Endodermal cell (in vitro differentiated cells): Measurements from ENCODE around the gene ZNF469. TPM values are rescaled to one million over a fixed set of nuclear protein-coding genes. Genes with fewer than 3 reads are reported as not detected.

Experiments
- DNase-seq: peaks from one replicate; pipeline ENCODE4 v3.0.0-alpha.2; 2017
- H3K27ac ChIP-seq: 2 replicates; pipeline ENCODE4 v1.5.1; 2013; ENCODE audit warnings: mild to moderate bottlenecking, low read depth, low read length, moderate library complexity
- H3K27me3 ChIP-seq: 2 replicates; pipeline ENCODE4 v1.6.1; 2013; ENCODE audit warnings: mild to moderate bottlenecking, low read length, moderate library complexity; ENCODE audit not compliant: insufficient read depth, control insufficient read depth, poor library complexity, severe bottlenecking
- H3K36me3 ChIP-seq: 2 replicates; pipeline ENCODE4 v1.7.0; 2013; ENCODE audit warnings: mild to moderate bottlenecking, low read length, moderate library complexity; ENCODE audit not compliant: control insufficient read depth, insufficient read depth
- H3K4me1 ChIP-seq: one replicate; pipeline ENCODE4 v1.7.0; 2013; ENCODE audit warnings: low read length; ENCODE audit not compliant: control insufficient read depth, insufficient read depth
- H3K4me3 ChIP-seq: 2 replicates; pipeline ENCODE4 v1.5.1; 2013; ENCODE audit warnings: mild to moderate bottlenecking, low read length, moderate library complexity
- H3K9ac ChIP-seq: 2 replicates; pipeline ENCODE4 v1.6.1; 2013; ENCODE audit warnings: mild to moderate bottlenecking, low read length, moderate library complexity; ENCODE audit not compliant: poor library complexity, severe bottlenecking; ENCODE audit errors: extremely low read depth
- H3K9me3 ChIP-seq: 2 replicates; pipeline ENCODE4 v1.6.1; 2013; ENCODE audit warnings: mild to moderate bottlenecking, low read length, moderate library complexity; ENCODE audit not compliant: control insufficient read depth
- H3K27ac Mint-ChIP-seq: 2 replicates; pipeline ENCODE4 v1.8.0; 2020; ENCODE audit warnings: mixed read lengths
- H3K27me3 Mint-ChIP-seq: 2 replicates; pipeline ENCODE4 v1.8.0; 2021; ENCODE audit warnings: mild to moderate bottlenecking, mixed read lengths; ENCODE audit not compliant: insufficient read depth
- H3K36me3 Mint-ChIP-seq: 2 replicates; pipeline ENCODE4 v1.8.0; 2020; ENCODE audit warnings: low read depth, mixed read lengths
- H3K4me1 Mint-ChIP-seq: 2 replicates; pipeline ENCODE4 v1.8.0; 2020; ENCODE audit warnings: mixed read lengths
- H3K4me3 Mint-ChIP-seq: 2 replicates; pipeline ENCODE4 v1.8.0; 2020; ENCODE audit warnings: mild to moderate bottlenecking, moderate library complexity, mixed read lengths
- H3K9me3 Mint-ChIP-seq: 2 replicates; pipeline ENCODE4 v1.8.0; 2020; ENCODE audit warnings: mild to moderate bottlenecking, mixed read lengths
- CTCF ChIP-seq: fragments of 200-600 bp; sonication (generic); conservative IDR thresholded peaks from 2 replicates; pipeline ENCODE4 v1.5.0; 2021; ENCODE audit warnings: antibody characterized with exemption, mild to moderate bottlenecking
- WGBS, 2 experiments: methylation state at CpG; one replicate each; pipeline versions ENCODE4 v1.1.5 to v1.1.7; 2013; ENCODE audit warnings: missing lambda C conversion rate in 2 of 2, mixed read lengths in 1 of 2; ENCODE audit not compliant: insufficient coverage in 1 of 2, insufficient read length in 1 of 2; 5-methylcytosine and 5-hydroxymethylcytosine counted together
- total RNA-seq, 2 donors: library from RNA; stranded (reverse); fragmentation: NEBNext Ultra II Directional in 1 of 2; extraction: Animal tissue kit (Norgen Biotek cat#: 25700) in 1 of 2; gene quantifications; 2 replicates in 1 of 2; 3 replicates in 1 of 2; pipeline ENCODE4 v1.2.1, GENCODE V29; 2021

ZNF469 gene
- total RNA-seq, 2 donors from 2014 or later: 0.68 to 4.7 TPM

- H3K36me3 Mint-ChIP-seq: no peaks in the 10 kb centered on the region
- H3K4me3 Mint-ChIP-seq: no peak overlapping the region
- no peaks in the 10 kb centered on the region for H3K4me1 Mint-ChIP-seq
- Histone ChIP-seq H3K27ac (no peak overlapping the region), H3K9ac (no peak overlapping the region), H3K4me3 (no peak overlapping the region), H3K9me3 (no peaks in the 10 kb centered on the region), H3K36me3 (no peaks in the 10 kb centered on the region), H3K27me3 (no peaks in the 10 kb centered on the region), H3K4me1 (no peaks in the 10 kb centered on the region)
- 89 to 95% methylated on average over 19 to 32 of the region's 32 CpGs for WGBS, 2 experiments
- no peak for DNase-seq
- no peaks in the 10 kb centered on the region for H3K9me3 Mint-ChIP-seq
- no peaks in the 10 kb centered on the region for H3K27me3 Mint-ChIP-seq
- H3K27ac Mint-ChIP-seq: no peak overlapping the region
- no peak for TF ChIP-seq CTCF
These were observed 32.6 kb upstream of the ZNF469 start for GRCh38 chr16:88349903-88350900.

GRCh38 chr16:88350922-88351321 lies 31.8 kb upstream of the ZNF469 start:
- Histone ChIP-seq H3K9ac (no peak overlapping the region), H3K4me1 (no peaks in the 10 kb centered on the region), H3K27me3 (no peaks in the 10 kb centered on the region), H3K9me3 (no peaks in the 10 kb centered on the region), H3K27ac (no peak overlapping the region), H3K36me3 (no peaks in the 10 kb centered on the region), H3K4me3 (no peak overlapping the region)
- H3K27me3 Mint-ChIP-seq: no peaks in the 10 kb centered on the region
- TF ChIP-seq CTCF: no peak
- no peaks in the 10 kb centered on the region for H3K4me1 Mint-ChIP-seq
- no peaks in the 10 kb centered on the region for H3K36me3 Mint-ChIP-seq
- no peak overlapping the region for H3K27ac Mint-ChIP-seq
- DNase-seq: no peak
- no peaks in the 10 kb centered on the region for H3K9me3 Mint-ChIP-seq
- WGBS, 2 experiments: 92 to 100% methylated on average over 1 to 15 of the region's 15 CpGs
- H3K4me3 Mint-ChIP-seq: no peak overlapping the region

- Histone ChIP-seq H3K4me1 (no peaks in the 10 kb centered on the region), H3K4me3 (no peak overlapping the region), H3K27me3 (no peaks in the 10 kb centered on the region), H3K9me3 (no peaks in the 10 kb centered on the region), H3K9ac (no peak overlapping the region), H3K36me3 (no peaks in the 10 kb centered on the region), H3K27ac (no peak overlapping the region)
- no peak overlapping the region for H3K27ac Mint-ChIP-seq
- 85 to 91% methylated on average over 24 to 30 of the region's 30 CpGs for WGBS, 2 experiments
- H3K9me3 Mint-ChIP-seq: no peaks in the 10 kb centered on the region
- H3K4me3 Mint-ChIP-seq: no peak overlapping the region
- H3K36me3 Mint-ChIP-seq: no peaks in the 10 kb centered on the region
- H3K4me1 Mint-ChIP-seq: no peaks in the 10 kb centered on the region
- no peak for TF ChIP-seq CTCF
- H3K27me3 Mint-ChIP-seq: no peaks in the 10 kb centered on the region
- DNase-seq: no peak
These were observed 31.2 kb upstream of the ZNF469 start for GRCh38 chr16:88351491-88352101.
